ENCODE measurements around the gene NCF2.

Gene NCF2

GRCh38 chr1:183609759-183610452 lies 19.6 kb upstream of the NCF2 start:
- no peak for DNase-seq

DNA sequence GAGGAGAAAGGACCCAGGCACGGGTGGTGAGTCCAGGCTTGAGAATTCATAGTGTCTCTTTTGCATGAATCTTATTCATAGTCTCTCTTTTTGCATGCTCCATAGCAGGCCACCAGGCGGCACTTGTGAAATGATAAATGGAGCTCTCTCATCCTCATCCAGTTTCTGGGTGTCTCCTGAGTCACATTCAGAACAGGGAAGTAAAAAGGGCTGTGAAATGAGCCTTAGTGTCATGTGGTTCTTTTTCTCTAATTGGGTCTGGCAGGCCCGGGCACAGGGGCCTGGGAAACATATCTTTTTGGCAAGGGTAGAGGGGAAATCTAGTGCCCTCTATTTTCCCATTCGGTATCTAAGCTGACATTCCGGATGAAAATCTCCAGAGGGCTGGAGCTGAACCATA lies 19.1 kb upstream of the NCF2 start:
- no peak for DNase-seq

GRCh38 chr1:183607322-183607980 lies 17.2 kb upstream of the NCF2 start:
- no peak for DNase-seq

DNA sequence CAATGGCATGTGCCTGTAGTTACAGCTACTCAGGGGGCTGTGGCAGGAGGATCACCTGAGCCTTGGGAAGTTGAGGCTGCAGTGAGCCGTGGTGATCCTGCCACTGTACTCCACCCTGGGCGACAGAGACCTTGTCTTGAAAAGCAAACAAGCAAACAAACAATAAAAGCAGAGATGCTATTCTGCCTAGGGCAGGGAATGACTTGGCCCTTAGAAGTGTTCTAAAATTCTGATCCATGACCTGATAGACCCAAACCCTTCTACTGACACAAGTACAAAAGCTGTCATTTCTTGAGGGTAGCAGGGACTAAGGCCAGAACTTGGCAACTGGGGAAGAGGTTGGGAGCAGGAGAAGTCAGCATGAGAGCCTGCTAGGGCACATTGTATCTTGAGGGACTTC lies 15.6 kb upstream of the NCF2 start:
- DNase-seq, result no peak

GRCh38 chr1:183604815-183605214 lies 14.6 kb upstream of the NCF2 start:
- no peak for DNase-seq

DNA sequence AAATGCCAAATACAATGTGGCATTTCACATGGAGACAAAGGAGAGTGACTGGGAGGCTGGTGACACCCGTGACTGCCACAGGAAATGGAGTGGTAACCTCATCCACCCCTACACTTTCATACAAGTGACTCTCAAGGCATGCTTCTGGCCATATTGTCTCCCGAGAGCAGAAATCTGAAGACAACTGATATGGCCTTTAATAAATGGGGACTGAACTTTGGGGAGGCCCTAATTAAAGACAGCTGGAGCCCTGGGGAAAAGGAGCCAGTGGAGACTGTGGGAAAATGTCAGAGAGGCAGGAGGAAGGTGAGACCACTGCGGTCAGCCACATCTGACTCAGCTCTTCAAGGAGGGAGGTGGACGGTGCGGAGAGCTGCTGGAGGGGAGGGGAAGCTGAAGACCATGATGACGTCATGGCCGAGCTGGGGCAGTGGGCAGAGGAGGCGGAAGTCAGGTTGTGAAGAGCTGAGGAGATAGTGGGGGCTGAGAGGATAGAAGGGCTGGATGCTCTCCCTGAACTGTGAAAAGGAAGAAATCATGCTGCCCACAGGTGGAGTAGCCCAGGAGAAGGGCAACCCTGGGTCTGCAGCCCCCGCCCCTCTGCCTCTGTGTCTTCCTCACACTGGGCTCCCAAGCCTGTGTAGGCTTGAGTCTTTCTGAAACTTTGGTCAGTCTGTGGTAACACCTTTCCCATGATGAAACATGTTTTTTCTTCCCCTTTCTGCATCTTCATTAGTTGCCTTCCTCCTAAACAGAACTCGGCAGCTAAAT lies 14.0 kb upstream of the NCF2 start:
- no peak for DNase-seq

DNA sequence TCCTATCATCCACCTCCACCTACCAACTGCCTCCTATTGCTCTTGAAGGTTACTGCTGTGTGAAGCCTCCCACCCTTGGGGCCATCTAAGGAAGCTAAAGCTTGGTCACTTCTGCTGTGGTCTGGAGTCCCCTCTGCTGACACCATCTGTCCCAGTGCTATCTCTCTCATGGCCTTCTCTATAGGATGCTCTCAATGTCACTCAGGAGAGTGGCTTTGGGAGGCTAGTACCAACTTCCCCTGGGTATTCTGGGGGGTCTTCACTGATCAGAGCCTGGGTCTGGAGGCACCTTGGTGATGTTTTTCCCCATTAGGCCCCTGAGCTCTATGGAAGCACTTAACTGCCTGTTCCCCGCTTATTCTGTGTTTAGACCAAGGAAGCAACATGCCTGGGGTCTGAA lies 12.3 kb upstream of the NCF2 start:
- no peak for DNase-seq

- DNase-seq, result no peak
Measured at GRCh38 chr1:183600634-183601033, 10.4 kb upstream of the NCF2 start.

GRCh38 chr1:183600136-183600535 lies 9.9 kb upstream of the NCF2 start:
- DNase-seq, result no peak

- no peak for DNase-seq
Measured at GRCh38 chr1:183598386-183598785, 8.1 kb upstream of the NCF2 start.

GRCh38 chr1:183597656-183598347 lies 7.5 kb upstream of the NCF2 start:
- DNase-seq, result no peak

- no peak for DNase-seq
Measured at GRCh38 chr1:183596500-183596899, 6.2 kb upstream of the NCF2 start.

- DNase-seq, result no peak
Measured at GRCh38 chr1:183595537-183595936, 5.3 kb upstream of the NCF2 start.

DNA sequence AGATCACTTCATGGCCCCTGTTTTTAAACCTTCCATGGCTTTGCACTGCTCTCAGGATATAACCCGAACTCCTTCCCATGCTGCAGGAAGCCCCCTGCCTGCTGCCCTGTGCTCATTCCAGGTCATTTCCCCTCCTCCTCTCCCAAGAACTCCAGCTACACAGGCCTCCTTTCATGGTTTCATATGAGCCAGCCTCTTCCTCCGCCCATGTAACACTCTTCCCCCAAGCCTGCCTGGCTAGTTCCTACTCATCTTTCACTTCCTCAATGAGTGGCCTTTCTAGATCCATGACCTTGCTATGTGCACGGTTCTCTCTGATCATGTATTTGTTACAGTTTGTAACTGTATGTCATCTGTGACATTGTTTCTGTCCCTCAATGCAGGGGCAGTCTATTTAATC lies 3.1 kb upstream of the NCF2 start:
- no peak for DNase-seq

- DNase-seq, result no peak
Measured at GRCh38 chr1:183592733-183593132, 2.5 kb upstream of the NCF2 start.

- DNase-seq, result no peak
Measured at GRCh38 chr1:183589874-183590243, 400 bp downstream of the NCF2 start.

DNA sequence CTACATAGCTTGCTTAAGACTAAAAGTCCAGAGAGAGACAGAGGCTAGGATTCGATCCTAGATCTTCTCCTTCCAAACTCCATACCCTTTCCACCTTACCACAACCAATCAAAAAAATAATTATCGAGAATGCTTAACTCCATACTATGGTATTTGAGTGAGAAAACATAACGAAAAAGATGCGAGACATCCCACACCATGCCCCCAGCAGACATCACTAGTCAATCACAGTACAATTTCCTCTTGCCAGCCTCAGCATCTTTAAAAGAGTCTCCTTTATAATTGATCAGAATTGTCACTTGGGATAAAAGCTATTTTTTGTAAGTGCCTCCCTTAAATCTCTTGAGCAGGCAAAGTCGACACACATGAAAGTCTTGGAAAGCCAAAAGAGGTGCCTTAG lies 875 bp downstream of the NCF2 start:
- DNase-seq, result no peak

DNA sequence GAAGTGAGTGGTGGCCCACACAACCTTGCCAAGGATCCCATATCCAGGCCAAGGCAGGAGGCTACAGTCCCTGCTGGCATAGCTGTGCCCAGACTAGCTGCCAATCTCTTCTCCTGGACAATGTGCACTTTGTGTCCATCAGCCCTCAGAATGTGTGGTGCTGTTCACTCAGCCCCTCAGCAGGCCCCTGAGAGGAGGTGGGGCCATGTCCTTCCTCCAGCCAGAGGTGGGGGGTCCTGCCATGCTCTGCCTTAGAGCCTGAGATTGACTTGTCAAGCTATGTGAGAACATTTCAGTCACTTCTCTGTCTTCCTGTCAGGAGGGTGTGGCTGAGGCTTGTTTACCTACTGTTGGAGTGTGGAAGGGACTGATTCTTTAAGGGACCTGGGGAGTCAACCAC lies 1.4 kb downstream of the NCF2 start:
- DNase-seq, result no peak

- no peak for DNase-seq
Measured at GRCh38 chr1:183586926-183587325, 3.3 kb downstream of the NCF2 start.

DNA sequence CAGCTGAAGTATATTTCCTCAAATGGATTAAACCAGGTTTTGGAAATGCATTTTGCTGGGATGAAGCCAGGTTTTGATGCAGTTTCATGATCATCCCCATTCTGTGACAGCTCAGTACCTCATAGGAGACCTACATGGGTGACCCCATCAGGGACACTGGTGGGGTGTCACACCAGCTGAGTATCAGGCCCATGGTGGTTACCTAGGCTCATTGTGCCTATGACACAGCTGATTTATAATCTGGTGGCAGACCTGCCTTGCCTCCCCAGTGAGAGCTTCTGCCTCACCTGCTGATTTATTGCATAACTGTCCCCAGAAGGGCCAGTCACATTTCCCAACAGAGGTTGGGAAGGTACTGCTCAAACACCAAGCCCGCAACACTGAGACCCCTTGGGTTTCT lies 3.8 kb downstream of the NCF2 start:
- no peak for DNase-seq

- no peak for DNase-seq
Measured at GRCh38 chr1:183585038-183585437, 5.2 kb downstream of the NCF2 start.

DNA sequence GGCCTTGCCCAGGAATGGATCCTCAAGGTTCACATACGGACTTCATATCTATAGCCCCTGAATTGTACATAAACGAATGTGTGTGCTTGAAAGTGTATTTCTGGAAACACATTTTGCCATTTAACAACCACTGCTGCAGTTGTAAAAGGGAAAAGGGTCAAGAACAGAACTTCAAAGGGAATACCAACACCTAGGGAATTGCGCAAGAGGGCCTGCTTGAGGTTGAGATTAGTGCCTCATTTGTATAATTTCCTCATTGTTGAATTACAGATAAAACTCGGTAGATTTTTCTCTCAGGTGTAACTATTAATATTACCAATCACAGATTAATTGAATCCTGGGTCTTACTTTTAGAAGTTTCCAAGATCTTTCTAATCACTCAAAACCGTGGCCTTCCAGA lies 6.1 kb downstream of the NCF2 start:
- no peak for DNase-seq

DNA sequence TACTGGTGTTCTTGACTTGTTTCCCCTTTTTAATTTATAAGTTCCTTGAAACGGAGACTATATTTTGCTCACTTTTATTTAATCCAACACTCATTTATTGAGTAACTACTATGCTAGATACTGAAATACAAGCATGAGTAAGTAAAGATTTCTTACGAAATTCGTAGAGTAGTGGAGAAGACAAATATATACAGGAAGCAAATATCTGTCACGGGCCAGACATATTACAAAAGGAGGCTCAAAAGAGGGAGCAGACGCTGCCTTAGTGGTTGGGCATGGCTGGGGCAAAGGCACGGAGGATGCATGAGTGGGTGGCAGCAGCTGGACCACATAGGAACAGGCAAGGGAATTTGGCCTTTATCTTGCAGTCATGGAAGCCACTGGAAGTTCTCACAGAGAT lies 6.8 kb downstream of the NCF2 start:
- no peak for DNase-seq

Data from activated effector memory CD4-positive, alpha-beta T cell treated with Interleukin-2 at 50 U/mL for 16 hours (primary cell).